B cell (primary cell): ENCODE data around the gene ABI3BP. TPM values are rescaled to one million over a fixed set of nuclear protein-coding genes. Genes with fewer than 3 reads are reported as not detected.

ENCODE experiments used
- ATAC-seq: fragments of 200-7000 bp; cut with Tn5 transposase; one replicate; pipeline ENCODE4 v1.10.0; 2021; ENCODE audit warnings: low read depth, mild to moderate bottlenecking, moderate number of reproducible peaks, moderate library complexity
- CTCF ChIA-PET: fragments of 350-600 bp; sonication (Branson Sonifier 250); formaldehyde crosslinking; loops from one replicate; lab custom pipeline; 2021; ENCODE audit warnings: antibody characterized with exemption, inconsistent platforms; lab: Charles Lee
- POLR2A ChIA-PET: fragments of 350-600 bp; sonication (Branson Sonifier 250); formaldehyde crosslinking; loops from one replicate; lab custom pipeline; 2021; ENCODE audit warnings: antibody characterized with exemption; lab: Charles Lee
- DNase-seq: peaks from one replicate; pipeline ENCODE4 v3.0.0; 2013
- H2AFZ ChIP-seq: 2 replicates; pipeline ENCODE4 v1.6.1; 2012; ENCODE audit warnings: mild to moderate bottlenecking, low read depth, low read length; ENCODE audit not compliant: insufficient read depth, poor library complexity, severe bottlenecking
- H3K27ac ChIP-seq, 2 donors: 1 replicate in 1 of 2; 2 replicates in 1 of 2; pipeline ENCODE4 v1.5.1; 2012 to 2013; ENCODE audit warnings: low read length in 2 of 2, mild to moderate bottlenecking in 2 of 2, moderate library complexity in 1 of 2
- H3K27me3 ChIP-seq, 4 experiments: fragments of 200-600 bp in 1 of 4; sonication (generic) in 1 of 4; replicated peaks in 1 of 4; 1 replicate in 2 of 4; 2 replicates in 2 of 4; pipeline versions ENCODE4 v1.6.1 to v1.7.0; 2013 to 2016; ENCODE audit warnings: low read length in 3 of 4, mild to moderate bottlenecking in 2 of 4, mixed read lengths in 1 of 4, moderate library complexity in 1 of 4; ENCODE audit not compliant: insufficient read depth in 4 of 4, control insufficient read depth in 3 of 4; ENCODE audit errors: control extremely low read depth in 1 of 4
- H3K36me3 ChIP-seq, 2 experiments: replicated peaks in 1 of 2; 1 replicate in 1 of 2; 2 replicates in 1 of 2; pipeline versions ENCODE4 v1.6.1 to v1.7.1; 2013; ENCODE audit warnings: low read length in 1 of 2; ENCODE audit not compliant: insufficient read depth in 2 of 2, control insufficient read depth in 1 of 2; ENCODE audit errors: control extremely low read depth in 1 of 2, extremely low read depth in 1 of 2
- H3K4me1 ChIP-seq, 2 donors: fragments of 200-600 bp in 1 of 2; sonication (generic) in 1 of 2; 1 replicate in 1 of 2; 2 replicates in 1 of 2; pipeline versions ENCODE4 v1.5.1 to v1.6.1; 2013 to 2017; ENCODE audit warnings: low read length in 2 of 2; ENCODE audit not compliant: control insufficient read depth in 2 of 2, insufficient read depth in 2 of 2
- H3K4me2 ChIP-seq: replicated peaks from 2 replicates; pipeline ENCODE3; 2012; ENCODE audit warnings: mild to moderate bottlenecking, low read depth, low read length; ENCODE audit not compliant: poor library complexity, severe bottlenecking
- H3K4me3 ChIP-seq, 5 experiments: fragments of 200-600 bp in 1 of 5; sonication (generic) in 1 of 5; 1 replicate in 3 of 5; 2 replicates in 2 of 5; pipeline versions ENCODE4 v1.5.1 to v1.7.0; 2011 to 2016; ENCODE audit warnings: low read length in 4 of 5, mild to moderate bottlenecking in 4 of 5, low read depth in 2 of 5, control low read depth in 1 of 5, moderate library complexity in 1 of 5; ENCODE audit not compliant: insufficient read depth in 1 of 5; ENCODE audit errors: control extremely low read depth in 1 of 5, extremely low read depth in 1 of 5
- H3K79me2 ChIP-seq: fragments of 200-600 bp; sonication (generic); one replicate; pipeline ENCODE4 v1.6.0; 2016; ENCODE audit warnings: low read length; ENCODE audit not compliant: control insufficient read depth, insufficient read depth
- H3K9ac ChIP-seq: fragments of 200-600 bp; sonication (generic); 2 replicates; pipeline ENCODE4 v1.6.1; 2017; ENCODE audit warnings: mild to moderate bottlenecking, low read length, moderate library complexity
- H3K9me3 ChIP-seq, 3 donors: one replicate each; pipeline versions ENCODE4 v1.6.1 to v1.7.1; 2013; ENCODE audit warnings: low read length in 2 of 3; ENCODE audit not compliant: control insufficient read depth in 2 of 3, insufficient read depth in 1 of 3; ENCODE audit errors: control extremely low read depth in 1 of 3
- H4K20me1 ChIP-seq: 2 replicates; pipeline ENCODE4 v1.6.0; 2012; ENCODE audit warnings: mild to moderate bottlenecking, low read length; ENCODE audit not compliant: insufficient read depth, control insufficient read depth, poor library complexity, severe bottlenecking
- H3K27ac Mint-ChIP-seq: one replicate; pipeline ENCODE4 v1.8.0; 2021; ENCODE audit warnings: mixed read lengths
- H3K27me3 Mint-ChIP-seq: one replicate; pipeline ENCODE4 v1.8.0; 2021; ENCODE audit warnings: mixed read lengths
- H3K4me1 Mint-ChIP-seq: one replicate; pipeline ENCODE4 v1.8.0; 2021; ENCODE audit warnings: mixed read lengths
- H3K4me3 Mint-ChIP-seq: one replicate; pipeline ENCODE4 v1.8.0; 2021; ENCODE audit warnings: mixed read lengths
- H3K9me3 Mint-ChIP-seq: one replicate; pipeline ENCODE4 v1.8.0; 2022; ENCODE audit warnings: mixed read lengths; ENCODE audit not compliant: insufficient read depth
- EZH2 ChIP-seq: IDR thresholded peaks from 2 replicates; pipeline ENCODE4 v1.6.1; 2012; ENCODE audit warnings: borderline replicate concordance, low read depth, mild to moderate bottlenecking, moderate library complexity, low read length; ENCODE audit not compliant: insufficient read depth, poor library complexity, severe bottlenecking
- WGBS: methylation state at CpG from one replicate; pipeline ENCODE4 v1.1.5; 2013; ENCODE audit warnings: missing lambda C conversion rate; ENCODE audit not compliant: insufficient coverage; 5-methylcytosine and 5-hydroxymethylcytosine counted together
- intact Hi-C: fragments of 100-400 bp; cut with micrococcal nuclease; formaldehyde crosslinking; loops from one replicate; pipeline ENCODE4 v1.10.0; 2022
- polyA plus RNA-seq: library from polyadenylated mRNA; depleted of rRNA; stranded (reverse); fragments of >200 nt; gene quantifications from 2 replicates; pipeline ENCODE4 v1.2.3, GENCODE V29; 2012
- total RNA-seq, 2 donors: library from RNA; stranded (reverse); fragments of 120-200 nt in 1 of 2; gene quantifications; 1 replicate in 1 of 2; 2 replicates in 1 of 2; pipeline versions ENCODE4 v1.2.3 to v1.2.4, GENCODE V29; 2013 to 2022
- TF ChIP-seq, protein P1 (sequence below): fragments of 200-600 bp; IDR thresholded peaks from one replicate; pipeline ENCODE4 v1.8.0; 2022; ENCODE audit warnings: antibody characterized with exemption, mild to moderate bottlenecking

Gene ABI3BP
- total and polyA plus RNA-seq, 2 donors (not counting 1 experiment from before 2014, with no cell fraction given): not detected

- ChIA-PET CTCF (interaction anchor here (0.9 to 1.1 kb wide), 2 partner anchors 865 to 878 kb away, joined by 4 to 6 read pairs; no protein-coding TSS in a partner anchor), POLR2A (no interaction called here)
- H3K4me3 ChIP-seq: peak overlapping the region; percentile 47 to 85 (median 78)
- H3K36me3 ChIP-seq: peaks cover 3 to 11% of the 10 kb centered on the region in 2 experiments
- H3K4me1 Mint-ChIP-seq: peaks cover 37% of the 10 kb centered on the region
- H3K4me1 ChIP-seq: peaks cover 19 to 21% of the 10 kb centered on the region in 2 donors
- peak overlapping the region; percentile 76 to 90 for H3K27ac ChIP-seq
- H3K9me3 ChIP-seq: no peaks in the 10 kb centered on the region
- H2AFZ ChIP-seq: peak overlapping the region; percentile 73
- WGBS: under 1% methylated on average over 19 of the region's 23 CpGs
- H3K27me3 Mint-ChIP-seq: peaks cover 19% of the 10 kb centered on the region
- ATAC-seq: peak; percentile 1
- intact Hi-C loops: loop anchor here (1.0 to 5.0 kb wide), 8 partner anchors 59 to 1808 kb away; partner anchors contain the start of genes CEP97, CMSS1, DCBLD2 and LNP1
- peaks cover 65% of the 10 kb centered on the region for H3K79me2 ChIP-seq
- no peaks in the 10 kb centered on the region for H3K9me3 Mint-ChIP-seq
- peaks cover 12% of the 10 kb centered on the region for H4K20me1 ChIP-seq
- H3K4me3 Mint-ChIP-seq: peak overlapping the region; percentile 92
- H3K4me2 ChIP-seq: peak overlapping the region; percentile 79
- H3K27me3 ChIP-seq: peaks cover 0 to 21% (median 8%) of the 10 kb centered on the region in 4 experiments
- H3K9ac ChIP-seq: peak overlapping the region; percentile 86
- peak; percentile 58 for DNase-seq
- TF ChIP-seq, protein P1, sequence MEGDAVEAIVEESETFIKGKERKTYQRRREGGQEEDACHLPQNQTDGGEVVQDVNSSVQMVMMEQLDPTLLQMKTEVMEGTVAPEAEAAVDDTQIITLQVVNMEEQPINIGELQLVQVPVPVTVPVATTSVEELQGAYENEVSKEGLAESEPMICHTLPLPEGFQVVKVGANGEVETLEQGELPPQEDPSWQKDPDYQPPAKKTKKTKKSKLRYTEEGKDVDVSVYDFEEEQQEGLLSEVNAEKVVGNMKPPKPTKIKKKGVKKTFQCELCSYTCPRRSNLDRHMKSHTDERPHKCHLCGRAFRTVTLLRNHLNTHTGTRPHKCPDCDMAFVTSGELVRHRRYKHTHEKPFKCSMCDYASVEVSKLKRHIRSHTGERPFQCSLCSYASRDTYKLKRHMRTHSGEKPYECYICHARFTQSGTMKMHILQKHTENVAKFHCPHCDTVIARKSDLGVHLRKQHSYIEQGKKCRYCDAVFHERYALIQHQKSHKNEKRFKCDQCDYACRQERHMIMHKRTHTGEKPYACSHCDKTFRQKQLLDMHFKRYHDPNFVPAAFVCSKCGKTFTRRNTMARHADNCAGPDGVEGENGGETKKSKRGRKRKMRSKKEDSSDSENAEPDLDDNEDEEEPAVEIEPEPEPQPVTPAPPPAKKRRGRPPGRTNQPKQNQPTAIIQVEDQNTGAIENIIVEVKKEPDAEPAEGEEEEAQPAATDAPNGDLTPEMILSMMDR: no peak
- TF ChIP-seq EZH2: no peak
- H3K27ac Mint-ChIP-seq: peak overlapping the region; percentile 83
Measured at GRCh38 chr3:100709842-100710260, 283.4 kb downstream of the ABI3BP start.
